Activated CD4-positive, alpha-beta T cell treated with anti-CD3 and anti-CD28 coated beads, Interleukin-2, amount 50 U/mL, for 1 hour (primary cell): ENCODE results near the gene SLC6A19.
"Not testable (repeated sequence)": the region's sequence is repeated elsewhere in the genome, so short reads cannot be mapped to it uniquely, and the experiment has no call there.

Experiments used
- DNase-seq: peaks from one replicate; pipeline ENCODE4 v3.0.0-alpha.2; 2020

SLC6A19 gene

DNA sequence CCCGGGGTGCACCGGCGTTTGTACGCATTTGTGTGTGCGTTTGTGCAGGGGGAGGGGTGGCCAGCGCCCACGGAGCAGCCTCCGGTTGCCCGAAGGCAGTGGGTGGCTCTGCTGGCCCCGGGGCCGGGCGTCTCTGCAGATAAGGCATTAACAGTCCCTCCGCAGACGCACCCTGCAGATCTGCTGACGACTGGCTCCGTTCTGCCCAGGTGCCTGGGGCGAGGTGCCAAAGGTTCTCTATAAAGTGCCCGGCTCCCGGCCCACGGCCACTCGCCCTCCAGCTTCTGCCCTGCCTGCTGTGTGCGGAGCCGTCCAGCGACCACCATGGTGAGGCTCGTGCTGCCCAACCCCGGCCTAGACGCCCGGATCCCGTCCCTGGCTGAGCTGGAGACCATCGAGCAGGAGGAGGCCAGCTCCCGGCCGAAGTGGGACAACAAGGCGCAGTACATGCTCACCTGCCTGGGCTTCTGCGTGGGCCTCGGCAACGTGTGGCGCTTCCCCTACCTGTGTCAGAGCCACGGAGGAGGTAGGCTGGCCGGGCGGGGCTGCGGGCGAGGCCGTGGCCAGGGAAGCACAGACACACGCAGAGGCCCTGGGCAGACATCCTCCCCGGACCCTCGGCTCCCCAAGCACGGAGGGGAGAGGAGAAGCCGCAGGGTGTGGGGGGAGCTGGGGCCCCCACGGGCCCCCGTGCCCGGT is at the start of gene SLC6A19:
Gene SLC6A19 (plus strand): TSS at position 269 of the 699 bp plus-strand sequence. CDS start 56 bp downstream, at position 325.
- no peak for DNase-seq

DNA sequence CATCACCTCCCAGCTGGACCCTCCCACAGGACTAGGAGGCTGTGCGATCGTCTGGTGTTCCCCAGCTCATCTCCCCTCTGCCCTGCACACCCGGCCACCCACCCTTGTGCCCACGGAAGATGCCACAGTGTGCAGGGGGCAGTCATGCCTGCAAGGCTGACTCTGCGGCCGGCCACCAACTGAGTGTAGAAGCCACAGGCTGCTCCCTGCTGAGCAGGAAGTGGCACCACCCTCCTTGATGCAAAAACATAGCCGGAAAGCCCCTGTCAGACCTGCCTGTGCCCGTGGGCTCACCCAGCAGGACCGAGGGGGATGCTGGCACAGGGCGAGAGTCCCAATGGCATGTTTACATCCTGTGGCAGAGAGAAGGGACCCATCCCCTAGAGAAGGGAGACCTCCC is 49.2 kb upstream of the SLC6A19 start:
- DNase-seq, result no peak

DNA sequence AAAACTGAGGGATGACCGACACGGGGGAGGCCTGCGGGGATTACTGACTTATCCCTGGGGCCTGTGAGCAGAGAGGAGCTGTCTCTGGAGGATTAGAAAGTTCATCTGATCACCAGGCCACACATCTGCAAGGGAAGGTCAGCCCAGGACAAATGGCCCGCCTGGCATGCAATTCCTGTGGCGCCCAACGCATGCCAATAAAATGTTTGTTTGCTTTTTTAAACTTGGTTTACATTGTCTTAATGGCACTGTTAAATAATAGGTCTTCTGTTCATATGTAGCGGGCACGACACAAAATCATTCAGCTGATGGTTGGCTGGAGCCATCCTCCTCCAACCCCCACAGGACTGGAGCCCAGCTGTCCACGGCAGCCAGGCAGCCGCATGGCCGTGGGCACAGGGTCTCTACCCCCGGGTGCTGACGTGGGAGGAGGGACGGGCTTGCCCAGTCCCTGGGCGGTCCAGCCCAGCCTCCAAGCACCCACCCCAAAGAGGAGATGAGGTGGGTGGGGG is 48.6 kb upstream of the SLC6A19 start:
- no peak for DNase-seq

DNA sequence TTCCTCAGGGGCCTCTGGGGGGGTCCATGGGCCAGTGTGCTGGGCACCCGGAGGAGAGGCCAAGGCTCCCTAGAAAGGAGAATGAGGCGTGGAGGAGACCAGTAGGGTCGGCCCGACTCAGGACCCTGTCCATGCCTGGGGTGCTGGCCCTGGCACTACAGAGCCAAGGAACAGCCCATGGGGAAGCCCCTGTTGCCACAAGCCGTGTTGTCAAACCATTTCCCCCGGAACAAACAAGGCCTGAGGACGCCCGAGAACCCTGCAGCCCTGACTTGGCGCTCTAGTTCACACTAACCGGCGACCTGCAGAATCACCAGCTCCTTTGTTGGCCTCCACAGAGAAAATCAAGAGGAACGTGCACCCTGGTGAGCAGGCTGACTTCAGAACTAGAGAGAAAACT is 48.0 kb upstream of the SLC6A19 start:
- DNase-seq, result no peak

DNA sequence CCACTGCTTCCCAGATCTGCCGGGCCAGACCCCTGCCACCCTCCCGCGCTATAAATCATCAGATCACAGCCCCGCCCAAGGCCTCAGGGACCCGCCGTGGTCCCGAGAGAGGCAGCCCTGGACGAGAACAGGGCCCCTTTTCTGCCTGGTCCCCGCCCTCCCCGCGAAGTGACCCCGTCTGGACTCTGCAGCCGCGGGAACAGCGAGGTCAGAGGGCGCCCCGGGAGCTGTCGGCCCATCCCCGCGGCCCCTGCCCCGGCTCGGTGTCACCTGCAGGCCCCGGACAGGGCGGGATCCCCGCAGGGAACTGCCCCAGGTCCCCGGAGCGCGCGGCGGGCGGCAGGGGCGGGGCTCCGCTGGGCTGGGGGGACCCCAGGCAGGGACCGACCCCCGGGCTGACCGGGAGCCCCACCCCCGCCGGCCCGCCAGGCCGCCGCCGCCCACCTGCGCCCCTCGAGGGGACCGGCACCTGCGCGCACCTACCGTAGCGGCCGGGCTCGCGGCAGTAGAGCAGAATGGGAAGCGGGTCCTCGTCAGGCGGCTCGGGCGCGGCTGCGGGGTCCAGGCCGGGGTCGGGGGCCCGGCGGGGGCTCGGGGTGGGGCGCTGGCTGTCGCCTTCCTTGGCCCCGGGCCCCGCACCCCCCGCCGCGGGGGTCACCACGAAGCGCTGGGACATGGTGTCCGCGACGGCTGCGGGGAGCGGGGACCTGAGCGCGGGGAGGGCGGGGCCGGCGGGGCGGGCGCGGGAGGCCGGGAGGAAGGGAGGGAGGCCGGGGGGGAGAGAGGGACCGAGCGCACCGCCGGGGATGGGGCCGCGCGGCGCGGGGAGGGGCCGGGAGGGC is 46.0 kb upstream of the SLC6A19 start:
- no peak for DNase-seq

DNA sequence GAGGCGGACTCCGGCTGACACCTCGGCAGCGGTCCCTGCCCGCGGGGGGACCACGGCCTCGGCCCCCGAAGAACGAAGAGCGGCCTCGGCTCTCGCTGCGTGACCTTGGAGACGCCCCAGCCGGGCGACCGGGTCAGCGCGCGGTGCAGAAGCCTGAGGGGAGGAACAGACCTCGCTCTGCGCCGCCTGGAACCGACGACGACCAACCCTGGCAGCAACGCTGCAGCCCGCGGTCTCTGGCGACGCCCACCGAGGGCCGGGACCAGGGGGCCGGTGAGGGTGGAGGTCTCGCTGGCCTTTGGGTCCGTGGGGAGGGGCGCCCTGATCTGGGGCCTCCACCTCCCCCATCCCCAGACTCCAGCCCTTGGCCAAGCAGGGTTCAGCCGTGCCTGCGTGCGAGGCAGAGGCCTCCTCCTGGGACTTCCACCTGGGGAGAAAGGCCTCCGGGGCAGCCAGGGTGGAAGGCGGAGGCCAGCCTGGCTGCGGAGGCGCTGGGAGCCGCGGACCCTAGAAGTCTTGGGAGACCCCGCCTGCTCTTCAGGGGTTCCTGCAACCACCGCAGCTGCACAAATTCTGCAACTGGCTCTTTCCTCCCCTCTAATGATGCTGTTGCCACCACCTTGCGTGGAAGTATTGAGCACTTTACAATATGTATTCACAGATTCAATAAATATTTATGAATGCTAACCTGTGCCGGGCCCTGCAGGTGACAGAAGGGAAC is 45.2 kb upstream of the SLC6A19 start:
- DNase-seq, result no peak

DNA sequence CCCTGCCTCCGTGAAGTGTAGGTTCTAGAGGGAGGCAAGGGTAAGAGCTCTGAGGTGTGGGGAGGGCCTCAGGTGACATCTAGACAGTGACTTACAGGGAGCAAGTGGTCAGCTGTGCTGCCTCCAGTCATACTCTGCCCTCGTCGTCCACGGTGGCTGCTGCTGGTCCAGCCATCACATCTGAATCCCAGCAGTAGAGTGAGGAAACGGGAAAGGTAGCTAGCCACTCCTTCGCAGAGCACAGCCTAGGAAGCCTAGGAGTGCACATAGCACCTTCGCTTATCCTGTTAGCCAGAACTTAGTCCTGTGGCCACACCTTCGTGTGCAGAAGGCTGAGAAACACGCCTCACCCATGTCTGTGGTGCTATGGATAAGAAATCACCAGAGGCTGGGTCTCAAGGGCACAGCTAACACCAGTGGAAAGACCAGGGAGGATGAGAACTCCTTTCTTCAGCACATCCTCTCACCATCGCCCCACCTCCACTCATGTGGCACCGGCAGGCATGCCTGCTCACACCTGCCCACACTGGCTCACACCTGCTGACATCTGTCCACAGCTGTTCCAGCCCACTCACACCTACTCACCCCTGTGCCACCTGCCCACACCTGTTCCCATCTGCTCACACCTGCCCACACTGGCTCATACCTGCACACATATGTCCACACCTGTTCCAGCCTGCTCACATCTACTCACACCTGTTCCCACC is 44.5 kb upstream of the SLC6A19 start:
- no peak for DNase-seq

DNA sequence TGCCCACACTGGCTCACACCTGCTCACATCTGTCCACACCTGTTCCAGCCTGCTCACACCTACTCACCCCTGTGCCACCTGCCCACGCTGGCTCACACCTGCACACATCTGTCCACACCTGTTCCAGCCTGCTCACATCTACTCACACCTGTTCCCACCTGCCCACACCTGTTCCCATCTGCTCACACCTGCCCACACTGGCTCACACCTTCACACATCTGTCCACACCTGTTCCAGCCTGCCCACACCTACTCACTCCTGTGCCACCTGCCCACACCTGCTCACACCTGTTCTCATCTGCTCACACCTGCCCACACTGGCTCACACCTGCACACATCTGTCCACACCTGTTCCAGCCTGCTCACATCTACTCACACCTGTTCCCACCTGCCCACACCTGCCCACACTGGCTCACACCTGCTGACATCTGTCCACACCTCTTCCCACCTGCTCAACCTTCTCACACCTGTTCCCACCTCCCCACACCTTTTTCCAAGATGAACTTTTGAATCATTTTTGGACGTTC is 43.9 kb upstream of the SLC6A19 start:
- not testable (repeated sequence) for DNase-seq

DNA sequence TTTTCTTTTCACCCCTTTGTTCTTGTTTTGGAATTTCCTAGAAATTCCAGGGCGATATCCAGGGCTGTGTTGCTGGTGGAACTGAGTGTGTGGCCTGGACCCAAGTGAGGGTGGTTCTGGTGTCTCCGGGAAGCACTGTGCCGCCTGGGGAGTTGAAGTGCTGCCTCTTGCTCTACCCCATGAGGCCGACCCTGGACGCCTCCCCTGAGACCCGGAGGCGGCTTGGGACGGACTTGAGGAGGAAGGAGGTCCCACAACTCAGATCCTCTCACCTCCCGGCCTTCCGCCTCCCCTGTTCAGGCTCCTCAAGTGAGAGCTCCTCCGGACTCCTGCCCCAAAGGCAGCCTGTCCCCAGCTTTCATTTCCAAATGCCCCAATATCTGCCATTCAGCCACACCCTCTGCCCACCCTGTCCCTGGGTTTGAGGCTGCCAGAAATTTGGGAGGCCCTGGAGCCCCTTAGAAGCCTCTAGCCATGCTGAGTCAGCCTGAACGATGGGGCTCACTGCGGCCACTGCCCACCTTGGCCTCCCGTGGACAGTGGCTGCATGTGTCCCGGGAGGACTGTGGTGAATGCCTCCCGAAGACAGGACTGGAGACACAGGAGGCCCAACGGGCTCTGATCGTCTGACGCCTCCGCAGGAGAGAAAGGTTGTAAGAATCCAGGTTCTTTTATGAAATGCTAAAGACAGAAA is 42.6 kb upstream of the SLC6A19 start:
- no peak for DNase-seq

DNA sequence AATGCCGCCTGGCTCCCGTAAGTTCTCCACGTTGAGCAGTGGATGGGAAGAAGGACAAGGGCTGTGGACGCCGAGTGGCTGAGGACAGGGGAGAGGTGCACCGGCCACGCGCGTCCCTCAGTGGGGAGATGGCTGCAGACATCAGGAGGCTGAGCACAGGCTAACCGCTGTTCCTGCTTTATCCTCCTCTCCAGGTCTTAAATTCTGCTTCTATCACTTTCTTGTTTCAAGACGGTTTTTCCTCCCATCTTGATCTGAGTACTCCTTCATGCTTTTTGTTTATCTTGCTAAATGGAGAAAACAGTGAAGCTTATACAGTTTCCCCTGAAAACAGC is 42.1 kb upstream of the SLC6A19 start:
- DNase-seq, result no peak

DNA sequence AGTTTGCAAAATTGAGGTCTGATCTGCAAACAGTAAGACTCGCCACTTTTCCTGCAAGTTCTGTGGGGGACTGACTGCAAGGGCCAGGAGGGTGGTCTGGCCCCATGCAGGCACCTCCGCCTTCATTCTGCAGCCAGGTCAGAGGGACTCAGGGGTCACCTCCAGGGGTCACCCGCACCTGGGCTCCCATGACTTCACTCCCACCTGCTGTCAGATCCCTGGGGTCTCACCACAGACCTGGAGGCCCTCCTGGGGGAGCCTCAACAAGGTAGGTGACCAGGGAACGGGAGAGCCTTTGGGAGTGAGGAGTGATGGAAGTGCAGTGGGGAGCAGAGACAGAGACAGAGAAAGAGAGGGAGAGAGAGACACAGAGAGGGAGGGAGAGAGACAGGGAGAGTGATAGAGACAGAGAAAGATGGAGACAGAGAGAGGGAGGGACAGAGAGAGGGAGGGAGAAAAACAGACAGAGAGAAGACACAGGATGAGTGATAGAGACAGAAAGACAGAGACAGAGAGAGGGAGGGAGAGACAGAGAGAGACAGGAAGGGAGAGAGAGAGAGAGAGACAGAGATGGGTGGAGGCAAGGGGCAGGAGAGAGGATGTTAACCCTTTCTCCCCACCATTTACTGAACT is 41.5 kb upstream of the SLC6A19 start:
- DNase-seq, result no peak

DNA sequence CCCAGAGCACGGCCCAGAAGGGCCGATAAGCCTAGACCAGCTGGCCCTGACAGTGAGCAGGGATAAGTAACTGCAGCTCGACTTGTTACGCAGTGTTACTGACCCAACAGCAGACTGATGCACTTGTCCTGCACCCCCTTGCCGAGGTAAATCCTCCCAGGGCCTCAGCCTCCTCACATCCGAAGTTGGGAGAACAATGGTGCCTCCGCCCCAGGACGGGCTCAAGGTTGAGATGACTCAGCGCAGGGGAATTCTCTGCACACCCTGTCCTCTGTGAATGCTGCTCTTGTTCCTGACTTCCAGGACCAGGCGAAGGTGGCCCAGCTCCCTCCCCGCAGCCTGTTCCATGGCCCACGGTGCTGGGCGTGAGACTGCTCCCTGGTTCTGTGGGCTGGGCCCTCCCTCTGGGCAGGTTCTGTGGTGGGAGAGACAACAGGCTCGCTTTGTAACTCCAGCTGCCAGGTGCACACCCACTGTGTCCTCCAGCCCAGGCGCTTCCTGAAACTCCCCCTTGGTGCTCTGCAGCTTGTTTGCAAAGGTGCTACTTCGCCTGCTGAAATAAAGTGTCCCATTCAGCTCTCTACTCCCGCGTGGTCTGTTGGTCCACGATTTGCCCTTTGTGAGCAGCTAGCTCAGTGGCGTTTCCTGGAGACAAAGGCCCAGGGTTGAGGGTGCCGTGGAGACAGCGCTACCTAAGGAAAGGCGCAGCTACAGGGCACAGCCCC is 40.1 kb upstream of the SLC6A19 start:
- DNase-seq, result no peak

DNA sequence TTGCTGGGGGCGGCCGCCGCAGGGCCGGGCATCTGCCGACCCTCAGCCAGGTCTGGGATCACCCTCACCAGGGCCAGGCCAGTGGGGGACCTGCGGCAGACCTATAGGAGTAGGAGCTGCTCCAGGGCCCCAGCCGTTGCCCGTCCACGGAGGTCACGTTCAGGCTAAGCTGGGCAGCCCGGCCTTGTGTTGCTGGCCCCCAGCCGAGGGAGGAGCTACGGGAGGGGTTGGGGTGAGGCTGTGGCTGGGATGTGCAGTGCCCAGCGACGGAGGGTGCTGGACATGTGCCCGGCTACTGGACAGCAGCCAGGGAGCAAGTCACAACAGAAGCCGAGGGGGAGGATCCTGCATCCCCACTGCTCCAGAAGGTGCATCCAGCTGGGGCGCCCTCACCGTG is 39.6 kb upstream of the SLC6A19 start:
- no peak for DNase-seq

DNA sequence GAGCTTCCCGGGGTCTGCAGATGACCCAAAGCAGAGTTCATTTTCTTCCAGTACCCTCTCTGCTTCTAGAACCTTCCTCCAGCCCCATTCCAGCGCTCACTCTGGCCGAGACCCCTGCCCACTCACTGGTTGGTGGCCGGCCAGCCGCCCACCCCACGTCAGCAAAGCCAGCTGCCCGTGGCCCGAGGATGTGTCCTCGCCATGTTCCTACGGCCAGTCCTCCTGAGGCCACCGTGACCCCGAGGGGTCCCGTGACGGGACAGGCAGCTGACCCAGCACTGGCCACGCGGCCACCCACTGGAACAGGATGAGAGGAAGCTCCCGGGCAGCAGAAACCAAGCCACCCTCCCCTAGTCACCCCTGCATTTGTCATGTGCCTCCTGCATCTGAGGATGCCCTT is 39.1 kb upstream of the SLC6A19 start:
- DNase-seq, result no peak

DNA sequence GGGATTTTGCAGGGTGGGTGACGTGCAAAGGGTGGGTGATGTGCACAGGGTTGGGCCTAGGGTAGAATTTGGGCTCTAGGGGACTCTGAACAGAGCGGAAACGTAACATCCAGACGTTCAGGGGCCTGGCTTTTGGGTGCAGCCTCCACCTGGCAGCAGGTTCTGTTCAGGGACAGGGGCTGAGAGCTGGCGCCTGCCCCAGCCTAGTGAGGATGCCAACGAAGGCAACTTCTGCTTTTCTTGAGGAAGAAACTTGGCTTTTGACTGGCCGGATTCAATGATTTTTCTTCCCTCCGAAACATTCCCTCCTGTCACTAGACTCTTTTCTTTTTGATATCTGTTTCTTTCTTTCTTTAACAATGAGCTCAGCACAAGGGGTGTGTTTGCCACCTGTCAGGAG is 38.6 kb upstream of the SLC6A19 start:
- DNase-seq, result no peak

DNA sequence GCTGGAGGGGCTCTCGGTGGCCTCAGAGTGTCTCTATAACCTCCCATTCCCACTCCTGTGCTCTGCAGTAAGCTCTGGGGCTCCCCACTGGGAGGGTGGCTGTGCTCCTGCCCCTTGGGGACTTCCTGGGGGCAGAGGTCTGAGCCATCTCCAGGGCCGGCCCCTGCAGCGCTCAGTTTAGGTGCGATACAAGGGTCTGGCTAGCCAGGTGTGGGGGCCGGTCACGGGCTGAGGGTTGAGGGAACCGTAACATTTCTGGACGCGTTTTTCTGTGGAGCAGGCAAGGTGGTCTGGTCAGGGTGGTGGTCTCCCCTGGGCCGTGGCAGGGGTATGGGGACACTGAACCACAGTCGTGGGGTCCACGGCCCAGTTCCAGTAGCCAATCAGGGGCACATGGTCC is 38.0 kb upstream of the SLC6A19 start:
- no peak for DNase-seq

DNA sequence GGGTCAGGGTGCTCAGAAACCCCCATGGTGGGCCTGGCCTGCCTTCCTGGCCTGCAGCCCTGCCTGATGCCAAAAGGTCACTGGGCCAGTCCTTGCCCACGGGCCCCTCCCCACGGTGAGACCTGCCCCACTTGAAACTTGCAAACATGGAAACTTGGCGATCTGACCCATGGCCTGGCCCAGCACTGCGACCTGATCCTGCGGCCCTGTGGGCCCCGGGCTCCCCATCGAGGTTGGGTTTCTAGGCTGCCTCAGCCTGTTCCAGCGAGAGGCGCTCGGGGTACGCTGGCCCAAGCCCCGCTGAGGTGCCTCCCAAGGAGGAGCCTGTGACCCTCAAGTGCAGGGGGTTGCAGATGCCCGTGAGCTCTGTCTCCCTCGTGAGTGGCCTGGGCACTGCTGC is 37.5 kb upstream of the SLC6A19 start:
- DNase-seq, result no peak

DNA sequence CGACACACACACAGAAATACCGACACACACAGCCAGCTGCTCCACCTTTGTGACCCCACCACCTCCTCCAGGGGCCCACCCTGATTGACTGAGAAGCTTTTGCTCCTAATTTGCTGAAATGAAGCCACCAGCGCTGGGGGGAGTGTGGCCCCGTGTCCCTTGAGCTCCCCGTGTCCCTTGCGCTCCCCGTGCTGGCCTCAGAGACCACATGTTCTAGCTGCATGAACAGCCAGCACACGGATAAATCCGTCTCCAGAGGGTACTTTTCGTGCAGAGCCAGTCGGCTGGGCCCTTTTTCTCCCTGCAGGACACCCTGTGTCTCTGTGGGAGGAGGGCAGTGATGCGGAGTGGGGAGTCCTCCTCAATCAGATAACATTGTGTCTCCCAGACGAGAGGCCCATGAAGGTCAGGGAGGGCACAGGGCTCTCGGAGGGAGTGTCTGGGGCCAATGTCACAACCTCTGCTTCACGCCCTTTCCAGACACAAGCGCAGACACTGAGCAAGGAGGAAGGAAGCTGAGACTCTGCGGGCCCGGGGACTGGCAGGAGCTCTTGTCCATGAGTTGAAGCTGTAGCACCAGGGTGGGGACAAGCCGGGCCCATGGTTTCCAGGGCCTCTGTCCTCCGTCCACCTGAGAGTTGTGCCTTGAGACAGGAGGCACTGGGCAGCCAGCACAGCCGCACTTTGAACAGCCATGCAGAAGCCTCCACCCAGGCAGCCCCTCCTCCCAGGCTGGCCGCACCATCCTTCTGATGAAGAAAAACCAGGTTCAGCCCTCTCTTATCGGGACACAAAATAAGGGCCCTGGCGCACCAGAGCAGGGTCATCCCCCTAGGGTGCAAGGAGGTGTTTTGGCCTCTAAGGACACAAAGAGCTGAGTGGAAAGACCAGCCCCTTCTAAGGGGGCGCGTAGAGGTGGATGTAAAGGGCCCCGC is 36.4 kb upstream of the SLC6A19 start:
- no peak for DNase-seq

DNA sequence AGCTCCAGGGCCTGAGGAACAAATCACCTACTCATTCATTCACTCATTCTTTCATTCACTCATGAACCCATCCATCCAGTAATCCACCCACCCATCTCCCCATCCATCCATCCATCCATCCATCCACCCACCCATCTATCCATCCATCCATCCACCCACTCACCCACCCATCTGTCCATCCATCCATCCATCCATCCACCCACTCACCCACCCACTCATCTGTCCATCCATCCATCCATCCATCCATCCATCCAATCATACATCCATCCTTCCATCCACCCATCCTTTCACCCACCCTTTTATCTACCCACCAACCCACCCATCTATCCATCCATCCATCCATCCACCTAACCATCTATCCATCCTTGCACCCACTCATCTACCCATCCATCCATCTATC is 35.5 kb upstream of the SLC6A19 start:
- DNase-seq, result no peak

DNA sequence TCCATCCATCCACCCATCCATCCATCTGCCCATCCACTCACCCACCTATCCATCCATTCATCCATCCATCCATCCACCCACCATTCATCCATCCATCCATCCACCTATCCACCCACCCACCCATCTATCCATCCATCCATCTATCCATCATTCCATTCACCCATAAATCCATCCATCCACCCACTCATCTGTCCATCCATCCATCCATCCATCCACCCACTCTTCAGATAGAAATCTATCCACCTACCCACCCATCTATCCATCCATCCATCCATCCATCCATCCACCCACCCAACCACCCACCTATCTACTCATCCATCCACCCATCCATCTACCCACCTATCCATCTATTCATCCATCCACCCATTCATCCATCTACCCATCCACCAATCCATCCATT is 35.0 kb upstream of the SLC6A19 start:
- DNase-seq, result no peak
